NOMO-1 treated with dmso at 0.1 percent for 144 hours (cell line): ENCODE measurements around the gene MEGF9.

Experiments used
- DNase-seq: peaks from one replicate; lab custom pipeline; 2025; ENCODE audit not compliant: unreplicated experiment; lab: John Stamatoyannopoulos, UW

The MEGF9 gene

GRCh38 chr9:120707170-120707569, 7.1 kb downstream of the MEGF9 start:
- no peak for DNase-seq

GRCh38 chr9:120705174-120705573, 9.1 kb downstream of the MEGF9 start:
- DNase-seq: no peak

- DNase-seq: no peak
Measured at GRCh38 chr9:120702075-120702474, 12.2 kb downstream of the MEGF9 start.

GRCh38 chr9:120701248-120701647, 13.0 kb downstream of the MEGF9 start:
- DNase-seq: no peak

DNA sequence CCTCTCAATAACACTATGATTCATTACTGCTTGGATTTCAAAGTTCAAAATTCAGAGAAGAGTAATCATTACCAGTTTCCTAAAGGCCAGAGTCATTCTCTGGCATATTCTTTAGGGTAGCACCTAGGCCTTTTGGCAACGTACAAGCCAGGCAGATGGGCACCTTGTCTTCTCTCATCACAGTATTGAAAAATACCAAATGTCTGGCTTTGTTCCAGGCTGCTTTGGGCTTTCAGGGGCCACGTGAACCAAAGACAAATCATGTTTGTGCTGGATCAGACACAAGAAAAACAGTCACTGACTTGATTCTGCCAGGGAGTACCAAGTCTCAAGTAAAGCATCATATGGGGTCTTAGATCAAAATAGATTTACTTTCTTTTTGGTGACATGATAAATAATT, 15.5 kb downstream of the MEGF9 start:
- no peak for DNase-seq

DNA sequence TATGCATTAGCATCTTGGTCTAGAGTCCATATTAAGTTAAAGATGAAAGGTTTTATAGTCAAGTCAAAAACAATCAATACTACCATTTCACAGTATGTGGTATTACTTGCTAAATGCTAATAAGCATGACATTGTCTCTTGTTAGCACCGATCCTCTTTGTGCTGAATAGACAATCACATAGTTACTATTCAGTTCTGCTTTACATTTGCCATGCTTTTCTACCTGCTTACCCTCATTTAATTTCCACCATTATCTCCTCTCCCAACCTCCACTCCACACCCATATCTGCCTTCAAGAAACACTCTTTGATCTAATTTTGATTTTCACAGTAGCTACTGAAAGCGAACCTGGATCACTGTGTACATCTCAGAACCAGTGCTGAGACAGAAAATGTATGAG, 16.8 kb downstream of the MEGF9 start:
- no peak for DNase-seq

DNA sequence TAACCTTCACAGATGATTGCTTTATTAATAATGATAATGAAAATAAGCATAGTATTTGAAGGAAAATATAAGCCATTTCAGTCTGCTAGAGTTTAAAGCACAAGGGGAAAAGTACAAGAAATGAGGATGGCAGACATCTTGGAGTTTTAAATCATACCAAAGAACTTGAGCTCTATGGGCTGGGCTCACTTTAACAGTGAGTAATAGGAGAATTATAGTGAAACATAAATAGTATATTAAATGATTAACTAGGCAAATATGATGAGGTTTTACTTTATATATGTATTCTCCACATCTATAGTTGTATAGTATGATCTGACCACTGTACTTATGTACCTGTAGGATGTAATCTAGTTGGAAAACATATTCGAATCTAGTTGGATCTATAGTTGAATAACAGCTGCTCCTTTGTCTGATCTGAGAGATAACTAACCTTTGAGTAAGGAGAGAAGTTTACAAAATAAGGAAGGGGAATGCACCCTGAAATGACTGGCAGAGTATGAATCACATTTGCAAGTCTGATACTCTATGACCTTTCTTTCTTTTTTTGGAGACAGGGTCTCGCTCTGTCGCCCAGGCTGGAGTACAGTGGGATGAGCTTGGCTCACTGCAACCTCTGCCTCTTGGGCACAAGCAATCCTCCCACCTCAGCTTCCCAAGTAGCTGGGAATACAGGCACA, 17.6 kb downstream of the MEGF9 start:
- DNase-seq: no peak

GRCh38 chr9:120694559-120694958, 19.7 kb downstream of the MEGF9 start:
- no peak for DNase-seq

GRCh38 chr9:120693700-120694008, 20.6 kb downstream of the MEGF9 start:
- no peak for DNase-seq

- DNase-seq: peak; percentile 61
Measured at GRCh38 chr9:120692901-120693699, 21.2 kb downstream of the MEGF9 start.

DNA sequence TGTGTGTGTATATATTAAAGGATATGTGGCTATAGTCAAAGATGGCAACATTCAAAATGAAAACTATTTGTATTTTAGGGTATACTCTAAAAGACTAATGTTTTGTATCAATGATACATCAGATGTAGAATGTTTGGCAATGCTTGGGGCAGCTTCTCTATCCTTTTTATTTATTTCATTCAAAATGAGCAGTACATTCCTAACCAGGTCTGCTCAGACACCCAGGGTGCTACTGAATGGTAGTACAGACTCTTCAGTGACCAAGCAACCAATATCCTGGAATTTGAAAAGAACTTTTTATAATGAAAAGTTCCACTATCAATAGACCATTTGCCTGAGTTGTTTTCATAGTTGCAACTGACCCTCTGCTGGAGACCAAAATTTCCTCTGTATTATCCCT, 23.9 kb downstream of the MEGF9 start:
- DNase-seq: no peak

DNA sequence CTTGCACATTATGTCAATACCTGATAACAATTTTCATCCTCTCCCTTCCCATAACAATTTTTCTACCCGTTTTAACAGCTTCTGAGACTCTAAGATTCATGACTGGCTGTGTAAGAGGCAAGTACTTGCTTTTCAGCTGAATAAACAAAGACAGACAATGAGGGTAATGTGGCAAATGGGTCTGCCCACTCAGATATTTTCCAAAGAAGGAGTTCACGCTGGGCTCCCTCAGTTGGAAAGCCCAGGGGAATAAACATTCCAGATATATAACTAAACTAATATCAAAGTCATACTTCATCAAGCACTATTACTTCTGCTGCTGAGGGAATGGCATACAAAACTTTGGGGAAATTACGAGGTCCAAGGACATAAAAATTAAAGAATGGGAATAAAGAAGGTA, 24.4 kb downstream of the MEGF9 start:
- no peak for DNase-seq

GRCh38 chr9:120688758-120689157, 25.5 kb downstream of the MEGF9 start:
- DNase-seq: no peak

DNA sequence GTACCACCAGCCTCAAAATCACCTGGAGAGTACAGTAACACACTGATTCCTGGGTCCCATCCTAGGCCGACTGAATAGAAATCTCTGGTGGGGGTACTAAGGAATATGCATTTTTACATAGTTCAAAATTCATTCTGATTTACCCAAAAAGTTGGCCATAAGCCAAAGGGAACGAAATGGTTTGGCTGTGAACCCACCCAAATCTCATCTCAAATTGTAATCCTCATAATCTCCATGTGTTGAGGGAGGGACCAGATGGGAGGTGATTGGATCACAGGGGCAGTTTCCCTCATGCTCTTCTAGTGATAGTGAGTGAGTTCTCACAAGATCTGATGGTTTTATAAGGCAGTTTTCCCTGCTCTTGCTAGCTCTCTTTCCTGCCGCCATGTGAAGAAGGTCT, 31.1 kb downstream of the MEGF9 start:
- DNase-seq: no peak

- DNase-seq: no peak
Measured at GRCh38 chr9:120681121-120681520, 33.1 kb downstream of the MEGF9 start.

DNA sequence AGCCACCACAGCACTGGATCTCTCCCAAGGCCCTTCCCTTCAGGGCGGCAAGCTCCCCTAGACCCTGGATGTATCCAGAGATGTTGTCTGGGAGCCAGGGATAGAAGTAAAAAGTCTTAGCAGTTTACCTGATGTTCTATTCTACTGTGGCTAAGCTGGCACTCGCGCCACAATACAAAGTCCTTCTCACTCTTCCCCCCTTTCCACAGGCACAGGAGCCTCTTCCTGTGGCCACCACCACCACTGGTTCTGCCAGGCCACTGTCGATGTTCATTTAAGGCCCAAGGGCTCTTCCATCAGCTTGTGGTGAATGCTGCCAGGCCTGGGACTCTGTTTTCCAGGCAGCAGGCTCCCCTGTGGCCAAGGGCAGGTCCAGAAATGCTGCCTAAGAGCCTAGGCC, 33.7 kb downstream of the MEGF9 start:
- DNase-seq: no peak

GRCh38 chr9:120680161-120680560, 34.1 kb downstream of the MEGF9 start:
- no peak for DNase-seq

- no peak for DNase-seq
Measured at GRCh38 chr9:120677965-120678364, 36.3 kb downstream of the MEGF9 start.

DNA sequence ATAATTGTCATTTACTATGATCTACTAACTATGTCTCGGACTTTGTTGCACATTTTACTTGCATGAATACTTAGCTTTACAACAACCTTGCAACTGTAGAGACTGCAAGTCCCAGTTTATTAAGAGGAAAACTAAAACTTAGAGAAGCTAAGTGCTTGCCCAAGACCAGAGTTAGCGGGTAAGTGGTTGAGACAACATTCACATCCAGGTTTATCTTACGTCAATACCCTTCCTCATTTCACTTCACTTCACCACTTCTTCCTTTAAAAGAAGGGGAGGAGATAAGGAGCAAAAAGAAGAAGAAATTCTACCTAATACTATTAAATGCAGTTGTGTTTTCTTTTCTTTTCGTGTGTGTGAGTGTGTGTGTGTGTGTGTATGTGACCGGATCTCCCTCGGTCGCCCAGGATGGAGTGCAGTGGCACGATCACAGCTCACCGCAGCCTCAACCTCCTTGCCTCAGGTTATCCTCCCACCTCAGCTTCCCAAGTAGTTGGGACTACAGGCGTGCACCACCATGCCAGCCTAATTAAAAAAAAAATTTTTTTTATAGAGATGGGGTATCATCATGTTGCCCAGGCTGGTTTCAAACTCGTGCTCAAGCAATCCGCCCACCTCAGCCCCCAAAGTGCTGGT, 37.4 kb downstream of the MEGF9 start:
- DNase-seq: peak; percentile 48

- DNase-seq: no peak
Measured at GRCh38 chr9:120668399-120668798, 45.9 kb downstream of the MEGF9 start.

GRCh38 chr9:120663950-120664349, 50.3 kb downstream of the MEGF9 start:
- DNase-seq: no peak

- DNase-seq: peak; percentile 55
Measured at GRCh38 chr9:120663380-120663779, 50.9 kb downstream of the MEGF9 start.
